PC-9 (cell line): ENCODE measurements around the gene COG4.

ENCODE experiments used
- CTCF ChIP-seq: fragments of 200-600 bp; sonication (generic); conservative IDR thresholded peaks from 2 replicates; pipeline ENCODE4 v1.6.1; 2017; ENCODE audit warnings: mixed run types, antibody characterized with exemption, mild to moderate bottlenecking, moderate library complexity
- EZH2 ChIP-seq: fragments of 200-600 bp; sonication (generic); IDR thresholded peaks from 2 replicates; pipeline ENCODE4 v1.8.0; 2017; ENCODE audit warnings: antibody characterized with exemption, low read depth

GRCh38 chr16:70484867-70485266 is 38.5 kb downstream of the COG4 start:
- no peak for TF ChIP-seq CTCF
- TF ChIP-seq EZH2 = no peak
